A673 (cell line): Measurements from ENCODE around the gene FOXP4. TPM values are rescaled to one million over a fixed set of nuclear protein-coding genes. Genes with fewer than 3 reads are reported as not detected.

ENCODE experiments used
- BruUV-seq: library from RNA; stranded (reverse); fragments of 400-500 nt; replicated peaks from 2 replicates; lab custom pipeline; 2021; lab: Mats Ljungman, UMichigan
- CTCF ChIA-PET: fragments of 300-600 bp; sonication (Branson Sonifier 250); formaldehyde crosslinking; loops from one replicate; lab custom pipeline; 2022; ENCODE audit warnings: antibody characterized with exemption; lab: Charles Lee
- POLR2A ChIA-PET: fragments of 300-600 bp; sonication (Branson Sonifier 250); formaldehyde crosslinking; loops from one replicate; lab custom pipeline; 2022; ENCODE audit warnings: antibody characterized with exemption; ENCODE audit not compliant: low non-redundant PET; lab: Charles Lee
- DNase-seq: peaks from one replicate; pipeline ENCODE4 v3.0.0-alpha.2; 2015; ENCODE audit warnings: low spot score
- H3K27ac ChIP-seq: fragments of 200-600 bp; sonication (generic); 2 replicates; pipeline ENCODE4 v1.5.1; 2016; ENCODE audit warnings: mixed run types, low read depth, mild to moderate bottlenecking, mixed read lengths, antibody characterized with exemption, low read length; ENCODE audit not compliant: poor library complexity, severe bottlenecking
- H3K27me3 ChIP-seq: fragments of 200-600 bp; sonication (generic); replicated peaks from 2 replicates; pipeline ENCODE4 v1.6.1; 2017; ENCODE audit warnings: mixed run types, low read depth, mild to moderate bottlenecking, mixed read lengths, antibody characterized with exemption, low read length; ENCODE audit not compliant: insufficient read depth, poor library complexity
- H3K36me3 ChIP-seq: fragments of 200-600 bp; sonication (generic); 2 replicates; pipeline ENCODE4 v1.6.1; 2016; ENCODE audit warnings: mixed run types, mild to moderate bottlenecking, mixed read lengths, antibody characterized with exemption, low read length; ENCODE audit not compliant: insufficient read depth, poor library complexity, severe bottlenecking
- H3K4me1 ChIP-seq: fragments of 200-600 bp; sonication (generic); 2 replicates; pipeline ENCODE4 v1.6.1; 2017; ENCODE audit warnings: mixed run types, mild to moderate bottlenecking, mixed read lengths, antibody characterized with exemption, low read length; ENCODE audit not compliant: insufficient read depth, poor library complexity, severe bottlenecking
- H3K4me3 ChIP-seq: fragments of 200-600 bp; sonication (generic); 2 replicates; pipeline ENCODE4 v1.5.1; 2016; ENCODE audit warnings: low read depth, mixed run types, mild to moderate bottlenecking, mixed read lengths, low read length; ENCODE audit not compliant: poor library complexity, severe bottlenecking
- H3K9me3 ChIP-seq: fragments of 200-600 bp; sonication (generic); 2 replicates; pipeline ENCODE4 v1.6.1; 2016; ENCODE audit warnings: mixed run types, low read depth, mild to moderate bottlenecking, mixed read lengths, antibody characterized with exemption, low read length; ENCODE audit not compliant: poor library complexity, severe bottlenecking
- EZH2 ChIP-seq: fragments of 200-600 bp; sonication (generic); IDR thresholded peaks from 2 replicates; pipeline ENCODE4 v1.6.1; 2017; ENCODE audit warnings: borderline replicate concordance, low read depth, mild to moderate bottlenecking, mixed read lengths, antibody characterized with exemption, low read length; ENCODE audit not compliant: poor library complexity, severe bottlenecking
- intact Hi-C: fragments of 100-400 bp; cut with micrococcal nuclease; formaldehyde crosslinking; loops from one replicate; pipeline ENCODE4 v1.10.0; 2022; ENCODE audit not compliant: unreplicated experiment
- total RNA-seq: library from RNA; stranded (reverse); gene quantifications from 2 replicates; pipeline ENCODE4 v1.2.3, GENCODE V29; 2021
- TF ChIP-seq, protein P1 (sequence below): fragments of 300-800, 200-600 bp; sonication (generic); conservative IDR thresholded peaks from 2 replicates; pipeline ENCODE4 v1.5.1; 2017; ENCODE audit warnings: low read depth, mild to moderate bottlenecking, antibody characterized with exemption, low read length, moderate library complexity, mixed read lengths

Gene FOXP4
- total RNA-seq, 1 experiment from 2014 or later, result 53.9 TPM

DNA sequence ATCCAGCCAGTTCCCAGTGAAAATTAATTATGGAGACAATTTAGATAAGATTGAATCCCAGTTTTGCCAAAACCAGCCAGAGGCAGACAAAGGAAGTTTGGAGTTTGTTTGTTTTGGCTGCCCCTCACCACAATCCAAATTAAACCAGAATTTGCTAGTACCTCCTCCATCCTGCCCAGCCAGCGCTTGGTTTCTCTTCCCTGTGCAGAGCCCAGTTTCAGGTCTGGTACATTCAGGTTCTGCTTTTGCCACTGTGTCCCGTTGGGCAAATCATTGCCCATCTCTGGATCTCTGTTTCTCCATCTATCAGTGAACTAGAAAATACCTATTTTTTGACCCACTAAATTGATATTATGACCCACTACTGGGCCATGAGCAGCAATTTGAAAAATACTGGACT lies 26.4 kb downstream of the FOXP4 start:
- peaks cover 8% of the 10 kb centered on the region for H3K36me3 ChIP-seq
- ChIA-PET POLR2A (no interaction called here), CTCF (no interaction called here)
- no peak overlapping the region for H3K4me3 ChIP-seq
- intact Hi-C loops, result no loop called here
- H3K4me1 ChIP-seq, result peaks cover 31% of the 10 kb centered on the region
- no peaks in the 10 kb centered on the region for H3K27me3 ChIP-seq
- no TSS peak for BruUV-seq
- no peaks in the 10 kb centered on the region for H3K9me3 ChIP-seq
- DNase-seq, result no peak
- TF ChIP-seq EZH2, result no peak
- TF ChIP-seq, protein P1, sequence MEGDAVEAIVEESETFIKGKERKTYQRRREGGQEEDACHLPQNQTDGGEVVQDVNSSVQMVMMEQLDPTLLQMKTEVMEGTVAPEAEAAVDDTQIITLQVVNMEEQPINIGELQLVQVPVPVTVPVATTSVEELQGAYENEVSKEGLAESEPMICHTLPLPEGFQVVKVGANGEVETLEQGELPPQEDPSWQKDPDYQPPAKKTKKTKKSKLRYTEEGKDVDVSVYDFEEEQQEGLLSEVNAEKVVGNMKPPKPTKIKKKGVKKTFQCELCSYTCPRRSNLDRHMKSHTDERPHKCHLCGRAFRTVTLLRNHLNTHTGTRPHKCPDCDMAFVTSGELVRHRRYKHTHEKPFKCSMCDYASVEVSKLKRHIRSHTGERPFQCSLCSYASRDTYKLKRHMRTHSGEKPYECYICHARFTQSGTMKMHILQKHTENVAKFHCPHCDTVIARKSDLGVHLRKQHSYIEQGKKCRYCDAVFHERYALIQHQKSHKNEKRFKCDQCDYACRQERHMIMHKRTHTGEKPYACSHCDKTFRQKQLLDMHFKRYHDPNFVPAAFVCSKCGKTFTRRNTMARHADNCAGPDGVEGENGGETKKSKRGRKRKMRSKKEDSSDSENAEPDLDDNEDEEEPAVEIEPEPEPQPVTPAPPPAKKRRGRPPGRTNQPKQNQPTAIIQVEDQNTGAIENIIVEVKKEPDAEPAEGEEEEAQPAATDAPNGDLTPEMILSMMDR, result no peak
- peak overlapping the region; percentile 4 for H3K27ac ChIP-seq

DNA sequence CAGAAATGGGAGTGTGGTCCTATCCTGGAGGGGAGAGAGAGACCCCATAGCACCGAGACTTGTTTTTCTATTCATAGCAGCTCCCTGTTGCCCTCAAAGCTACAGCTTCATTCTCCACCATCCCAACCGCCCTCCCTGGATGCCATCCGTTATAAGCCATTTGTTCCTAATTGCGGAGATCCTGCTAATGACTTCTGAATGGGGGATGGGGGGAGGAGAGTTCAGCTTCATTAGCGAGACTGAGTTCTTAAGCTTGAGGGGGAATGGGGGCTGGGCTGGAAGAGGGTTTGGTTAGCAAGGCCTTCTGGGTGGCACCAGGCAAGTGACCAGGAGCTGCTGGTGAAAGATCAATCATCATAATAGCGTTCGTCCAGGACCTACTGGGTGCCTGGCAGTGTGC lies 27.1 kb downstream of the FOXP4 start:
- intact Hi-C loops, result no loop called here
- no peaks in the 10 kb centered on the region for H3K9me3 ChIP-seq
- H3K4me3 ChIP-seq, result no peak overlapping the region
- no peak overlapping the region for H3K27ac ChIP-seq
- ChIA-PET CTCF (no interaction called here), POLR2A (no interaction called here)
- no peaks in the 10 kb centered on the region for H3K27me3 ChIP-seq
- DNase-seq, result no peak
- BruUV-seq, result no TSS peak
- TF ChIP-seq EZH2, result no peak
- TF ChIP-seq, protein P1, result no peak
- peaks cover 8% of the 10 kb centered on the region for H3K36me3 ChIP-seq
- H3K4me1 ChIP-seq, result peaks cover 37% of the 10 kb centered on the region

DNA sequence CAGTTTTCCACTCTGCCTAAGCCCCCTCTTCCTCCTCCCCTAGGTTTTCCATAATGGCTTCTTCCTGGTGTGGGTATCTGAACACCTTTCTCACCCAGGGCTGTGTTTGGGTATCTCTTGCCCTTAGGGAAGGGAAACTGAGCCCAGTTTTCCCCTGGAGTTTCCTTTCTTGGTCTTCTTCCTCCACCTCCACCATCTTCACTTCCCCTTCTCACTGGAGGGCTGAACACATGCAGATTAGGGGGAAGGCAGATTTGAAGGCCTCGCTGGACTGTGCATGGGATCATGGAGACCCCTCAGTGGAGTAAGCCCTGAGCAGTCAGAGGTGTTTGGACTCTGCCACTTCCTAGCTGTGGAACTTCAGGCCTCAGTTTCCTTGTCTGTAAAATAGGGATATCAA lies 27.8 kb downstream of the FOXP4 start:
- intact Hi-C loops, result no loop called here
- H3K4me3 ChIP-seq, result no peak overlapping the region
- H3K9me3 ChIP-seq, result no peaks in the 10 kb centered on the region
- H3K27ac ChIP-seq, result no peak overlapping the region
- no TSS peak for BruUV-seq
- TF ChIP-seq, protein P1, result no peak
- no peak for TF ChIP-seq EZH2
- H3K27me3 ChIP-seq, result no peaks in the 10 kb centered on the region
- DNase-seq, result no peak
- peaks cover 5% of the 10 kb centered on the region for H3K36me3 ChIP-seq
- ChIA-PET CTCF (no interaction called here), POLR2A (no interaction called here)
- H3K4me1 ChIP-seq, result peaks cover 42% of the 10 kb centered on the region
